ENCODE measurements around the gene LRBA.

DNA sequence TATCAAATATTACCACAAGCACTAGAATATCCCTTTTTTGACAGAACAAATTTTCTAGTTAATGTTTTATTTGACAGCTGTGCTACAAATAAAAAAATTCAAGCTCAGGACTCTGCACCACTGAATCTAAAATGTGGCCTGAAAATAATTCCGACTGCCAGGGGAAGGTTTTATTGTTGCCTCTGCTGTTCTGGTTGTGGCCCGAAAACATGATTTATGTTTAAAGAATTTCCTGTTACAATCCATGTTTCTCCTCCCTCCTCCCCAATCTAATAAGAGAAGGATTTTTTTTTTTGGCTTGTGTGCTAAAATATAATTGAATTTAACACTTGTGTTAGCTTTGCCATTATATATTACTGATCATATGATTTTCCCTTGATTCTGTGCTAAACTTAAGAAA lies 709.1 kb downstream of the LRBA start:
- TF ChIP-seq, protein P1, sequence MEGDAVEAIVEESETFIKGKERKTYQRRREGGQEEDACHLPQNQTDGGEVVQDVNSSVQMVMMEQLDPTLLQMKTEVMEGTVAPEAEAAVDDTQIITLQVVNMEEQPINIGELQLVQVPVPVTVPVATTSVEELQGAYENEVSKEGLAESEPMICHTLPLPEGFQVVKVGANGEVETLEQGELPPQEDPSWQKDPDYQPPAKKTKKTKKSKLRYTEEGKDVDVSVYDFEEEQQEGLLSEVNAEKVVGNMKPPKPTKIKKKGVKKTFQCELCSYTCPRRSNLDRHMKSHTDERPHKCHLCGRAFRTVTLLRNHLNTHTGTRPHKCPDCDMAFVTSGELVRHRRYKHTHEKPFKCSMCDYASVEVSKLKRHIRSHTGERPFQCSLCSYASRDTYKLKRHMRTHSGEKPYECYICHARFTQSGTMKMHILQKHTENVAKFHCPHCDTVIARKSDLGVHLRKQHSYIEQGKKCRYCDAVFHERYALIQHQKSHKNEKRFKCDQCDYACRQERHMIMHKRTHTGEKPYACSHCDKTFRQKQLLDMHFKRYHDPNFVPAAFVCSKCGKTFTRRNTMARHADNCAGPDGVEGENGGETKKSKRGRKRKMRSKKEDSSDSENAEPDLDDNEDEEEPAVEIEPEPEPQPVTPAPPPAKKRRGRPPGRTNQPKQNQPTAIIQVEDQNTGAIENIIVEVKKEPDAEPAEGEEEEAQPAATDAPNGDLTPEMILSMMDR (IDR thresholded peaks at IDR 0.05): no peak
- TF ChIP-seq POLR2A (IDR thresholded peaks at IDR 0.05): no peak

Data from ovary (tissue), 3 donors.